Spleen (tissue), 7 donors: ENCODE results near the gene BAHCC1.

Experiments used
- POLR2A ChIP-seq, 3 donors: fragments of 450-650 bp; IDR thresholded peaks; one replicate each; pipeline ENCODE4 v1.5.1; 2017; ENCODE audit warnings: antibody characterized with exemption in 3 of 3, mild to moderate bottlenecking in 1 of 3
- POLR2AphosphoS5 ChIP-seq, 3 donors: sonication (generic); formaldehyde crosslinking; IDR thresholded peaks; one replicate each; pipeline ENCODE4 v1.5.1; 2017; ENCODE audit warnings: antibody characterized with exemption in 3 of 3
- TF ChIP-seq, protein P1 (sequence below), 11 experiments: fragments of 200-600 bp in 7 of 11; fragments of 450-650 bp in 4 of 11; sonication (generic) in 4 of 11; IDR thresholded peaks in 8 of 11; conservative IDR thresholded peaks in 3 of 11; 1 replicate in 7 of 11; 2 replicates in 4 of 11; pipeline versions ENCODE4 v1.4.0 to v1.8.0; 2016 to 2021; ENCODE audit warnings: antibody characterized with exemption in 11 of 11, inconsistent platforms in 4 of 11, mild to moderate bottlenecking in 1 of 11
- donor health status: DM: no; HTN: no; CAD: no; lungs with moderate emphysema.
- donor health status: DM: no; HTN: no; CAD: no.
- donor health status: DM: no; HTN: no; CAD: no.

DNA sequence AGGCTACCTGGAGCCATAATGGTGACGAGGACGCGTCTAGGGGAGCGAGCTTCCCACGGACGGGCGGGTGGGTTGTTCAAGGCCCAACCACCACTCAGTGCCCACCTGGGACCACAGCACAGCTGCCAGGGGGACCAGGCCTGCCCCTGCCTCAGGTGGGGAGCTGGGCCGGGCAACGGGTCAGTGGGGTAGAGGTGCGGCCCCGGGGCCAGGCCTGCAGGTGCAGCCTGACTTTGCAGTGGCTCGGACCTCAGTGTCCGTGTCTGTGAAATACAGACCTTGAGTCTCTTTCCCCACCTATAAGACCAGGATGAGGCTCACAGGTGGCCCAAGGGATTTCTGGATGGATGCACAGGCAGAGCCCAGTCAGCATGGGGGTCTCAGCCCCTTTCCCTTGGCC, 74.0 kb downstream of the BAHCC1 start:
- TF ChIP-seq, protein P1, sequence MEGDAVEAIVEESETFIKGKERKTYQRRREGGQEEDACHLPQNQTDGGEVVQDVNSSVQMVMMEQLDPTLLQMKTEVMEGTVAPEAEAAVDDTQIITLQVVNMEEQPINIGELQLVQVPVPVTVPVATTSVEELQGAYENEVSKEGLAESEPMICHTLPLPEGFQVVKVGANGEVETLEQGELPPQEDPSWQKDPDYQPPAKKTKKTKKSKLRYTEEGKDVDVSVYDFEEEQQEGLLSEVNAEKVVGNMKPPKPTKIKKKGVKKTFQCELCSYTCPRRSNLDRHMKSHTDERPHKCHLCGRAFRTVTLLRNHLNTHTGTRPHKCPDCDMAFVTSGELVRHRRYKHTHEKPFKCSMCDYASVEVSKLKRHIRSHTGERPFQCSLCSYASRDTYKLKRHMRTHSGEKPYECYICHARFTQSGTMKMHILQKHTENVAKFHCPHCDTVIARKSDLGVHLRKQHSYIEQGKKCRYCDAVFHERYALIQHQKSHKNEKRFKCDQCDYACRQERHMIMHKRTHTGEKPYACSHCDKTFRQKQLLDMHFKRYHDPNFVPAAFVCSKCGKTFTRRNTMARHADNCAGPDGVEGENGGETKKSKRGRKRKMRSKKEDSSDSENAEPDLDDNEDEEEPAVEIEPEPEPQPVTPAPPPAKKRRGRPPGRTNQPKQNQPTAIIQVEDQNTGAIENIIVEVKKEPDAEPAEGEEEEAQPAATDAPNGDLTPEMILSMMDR (IDR thresholded peaks at IDR 0.05 in 8 of 11, conservative IDR thresholded peaks at IDR 0.05 in 3 of 11) = no peak
- TF ChIP-seq POLR2AphosphoS5 (IDR thresholded peaks at IDR 0.05) (no peak), POLR2A (IDR thresholded peaks at IDR 0.05) (no peak)
